IMR-90 (cell line): ENCODE results near the gene ADAMTS9. TPM values are rescaled to one million over a fixed set of nuclear protein-coding genes. Genes with fewer than 3 reads are reported as not detected.

Experiments used
- ATAC-seq: fragments of 200-7000 bp; cut with Tn5 transposase; 2 replicates; pipeline ENCODE4 v1.9.1; 2020; ENCODE audit warnings: low read depth, mild to moderate bottlenecking, moderate library complexity
- BruUV-seq: library from RNA; stranded (reverse); fragments of 400-500 nt; replicated peaks from 2 replicates; lab custom pipeline; 2021; lab: Mats Ljungman, UMichigan
- CTCF ChIA-PET: fragments of 300-600 bp; formaldehyde crosslinking; extraction: SDS; loops from one replicate; lab custom pipeline; 2021; ENCODE audit warnings: antibody characterized with exemption; lab: Yijun Ruan, JAX
- POLR2A ChIA-PET: fragments of 300-600 bp; sonication (Branson Sonifier 250); formaldehyde crosslinking; loops from one replicate; lab custom pipeline; 2022; ENCODE audit warnings: antibody characterized with exemption; ENCODE audit not compliant: unreplicated experiment; lab: Charles Lee
- DNase-seq: peaks from one replicate; pipeline ENCODE4 v3.0.0; 2013
- H2AFZ ChIP-seq: replicated peaks from 2 replicates; pipeline ENCODE3; 2013; ENCODE audit warnings: low read length, mild to moderate bottlenecking; ENCODE audit not compliant: poor library complexity
- H2AK5ac ChIP-seq: 2 replicates; pipeline ENCODE4 v1.6.1; 2013; ENCODE audit warnings: low read depth, low read length, inconsistent platforms
- H2AK9ac ChIP-seq: replicated peaks from 2 replicates; pipeline ENCODE3; 2013; ENCODE audit warnings: mild to moderate bottlenecking, low read depth, low read length, moderate library complexity; ENCODE audit not compliant: poor library complexity
- H2BK120ac ChIP-seq: 2 replicates; pipeline ENCODE4 v1.6.1; 2013; ENCODE audit warnings: low read depth, low read length, inconsistent platforms
- H2BK15ac ChIP-seq: 3 replicates; pipeline ENCODE4 v1.6.1; 2013; ENCODE audit warnings: low read depth, low read length, inconsistent platforms
- H2BK20ac ChIP-seq: 2 replicates; pipeline ENCODE4 v1.6.1; 2013; ENCODE audit warnings: low read depth, mild to moderate bottlenecking, inconsistent platforms, low read length, moderate library complexity
- H2BK5ac ChIP-seq: 2 replicates; pipeline ENCODE4 v1.6.1; 2013; ENCODE audit warnings: mild to moderate bottlenecking, low read depth, low read length, inconsistent platforms; ENCODE audit not compliant: poor library complexity, severe bottlenecking
- H3K14ac ChIP-seq: replicated peaks from 2 replicates; pipeline ENCODE4 v1.6.1; 2013; ENCODE audit warnings: low read depth, low read length, inconsistent platforms
- H3K18ac ChIP-seq: 2 replicates; pipeline ENCODE4 v1.6.1; 2013; ENCODE audit warnings: low read depth, low read length, control low read depth
- H3K23ac ChIP-seq: 2 replicates; pipeline ENCODE4 v1.6.1; 2013; ENCODE audit warnings: low read depth, low read length, inconsistent platforms
- H3K27ac ChIP-seq: 2 replicates; pipeline ENCODE4 v1.5.1; 2013; ENCODE audit warnings: mild to moderate bottlenecking, control low read depth, low read length; ENCODE audit not compliant: insufficient read depth
- H3K27me3 ChIP-seq: 2 replicates; pipeline ENCODE4 v1.6.1; 2013; ENCODE audit warnings: low read length; ENCODE audit not compliant: control insufficient read depth, insufficient read depth
- H3K36me3 ChIP-seq: 2 replicates; pipeline ENCODE4 v1.6.1; 2013; ENCODE audit warnings: low read length, mixed read lengths; ENCODE audit not compliant: control insufficient read depth, insufficient read depth
- H3K4ac ChIP-seq: 2 replicates; pipeline ENCODE4 v1.6.1; 2013; ENCODE audit warnings: low read depth, low read length, inconsistent platforms
- H3K4me1 ChIP-seq: 2 replicates; pipeline ENCODE4 v1.6.1; 2013; ENCODE audit warnings: low read length, mixed read lengths; ENCODE audit not compliant: control insufficient read depth, insufficient read depth
- H3K4me2 ChIP-seq: 2 replicates; pipeline ENCODE4 v1.6.1; 2013; ENCODE audit warnings: low read depth, mild to moderate bottlenecking, control low read depth, low read length, moderate library complexity
- H3K4me3 ChIP-seq: 2 replicates; pipeline ENCODE4 v1.5.1; 2013; ENCODE audit warnings: low read depth, mild to moderate bottlenecking, control low read depth, low read length, moderate library complexity; ENCODE audit not compliant: insufficient read depth
- H3K56ac ChIP-seq: 2 replicates; pipeline ENCODE4 v1.6.1; 2013; ENCODE audit warnings: low read length, inconsistent platforms; ENCODE audit not compliant: insufficient read depth; ENCODE audit errors: extremely low read depth
- H3K79me1 ChIP-seq, 2 experiments: 2 replicates each; pipeline ENCODE4 v1.6.1; 2013; ENCODE audit warnings: low read length in 2 of 2, inconsistent platforms in 1 of 2, low read depth in 1 of 2
- H3K9ac ChIP-seq: 2 replicates; pipeline ENCODE4 v1.6.1; 2013; ENCODE audit warnings: low read depth, low read length, control low read depth
- H3K9me1 ChIP-seq: 2 replicates; pipeline ENCODE4 v1.6.1; 2013; ENCODE audit warnings: low read length, inconsistent platforms; ENCODE audit not compliant: insufficient read depth
- H3K9me3 ChIP-seq: 2 replicates; pipeline ENCODE4 v1.6.1; 2013; ENCODE audit warnings: low read length; ENCODE audit not compliant: control insufficient read depth, insufficient read depth
- H4K20me1 ChIP-seq: 2 replicates; pipeline ENCODE4 v1.6.1; 2013; ENCODE audit warnings: low read length, inconsistent platforms; ENCODE audit not compliant: insufficient read depth
- H4K5ac ChIP-seq: 2 replicates; pipeline ENCODE4 v1.6.1; 2013; ENCODE audit warnings: mild to moderate bottlenecking, low read depth, low read length, control low read depth
- H4K8ac ChIP-seq, 2 experiments: 2 replicates each; pipeline ENCODE4 v1.6.1; 2013; ENCODE audit warnings: low read depth in 2 of 2, low read length in 2 of 2, control low read depth in 1 of 2, inconsistent platforms in 1 of 2
- H4K91ac ChIP-seq: 2 replicates; pipeline ENCODE4 v1.6.1; 2013; ENCODE audit warnings: low read depth, low read length, inconsistent platforms; ENCODE audit not compliant: insufficient read depth
- BHLHE40 ChIP-seq: fragments of 150-350 bp; IDR thresholded peaks from 2 replicates; pipeline ENCODE4 v1.6.1; 2016; ENCODE audit warnings: mild to moderate bottlenecking, low read depth, low read length
- CEBPB ChIP-seq: IDR thresholded peaks from 2 replicates; pipeline ENCODE4 v1.6.1; 2012; ENCODE audit warnings: low read depth, low read length, improper control_type of control experiment
- CHD1 ChIP-seq: IDR thresholded peaks from 2 replicates; pipeline ENCODE4 v1.6.1; 2012; ENCODE audit warnings: low read depth, low read length, improper control_type of control experiment
- ELK1 ChIP-seq: fragments of 150-350 bp; IDR thresholded peaks from 2 replicates; pipeline ENCODE4 v1.6.1; 2016; ENCODE audit warnings: low read depth, mild to moderate bottlenecking, low read length, moderate library complexity, borderline replicate concordance
- FOS ChIP-seq: fragments of 150-350 bp; IDR thresholded peaks from 2 replicates; pipeline ENCODE4 v1.6.1; 2016; ENCODE audit warnings: low read depth, low read length
- MAZ ChIP-seq: IDR thresholded peaks from 2 replicates; pipeline ENCODE4 v1.6.1; 2012; ENCODE audit warnings: low read depth, mild to moderate bottlenecking, low read length, improper control_type of control experiment, moderate library complexity, borderline replicate concordance
- MXI1 ChIP-seq: IDR thresholded peaks from 2 replicates; pipeline ENCODE4 v1.6.1; 2012; ENCODE audit warnings: low read depth, mild to moderate bottlenecking, low read length, moderate library complexity, borderline replicate concordance
- NFE2L2 ChIP-seq: fragments of 150-350 bp; IDR thresholded peaks from 2 replicates; pipeline ENCODE4 v1.6.1; 2016; ENCODE audit warnings: low read depth, mild to moderate bottlenecking, low read length
- POLR2A ChIP-seq: IDR thresholded peaks from 2 replicates; pipeline ENCODE4 v1.6.1; 2012; ENCODE audit warnings: mild to moderate bottlenecking, low read depth, low read length
- RAD21 ChIP-seq: IDR thresholded peaks from 2 replicates; pipeline ENCODE4 v1.6.1; 2012; ENCODE audit warnings: low read length, improper control_type of control experiment
- RCOR1 ChIP-seq: IDR thresholded peaks from 2 replicates; pipeline ENCODE4 v1.6.1; 2012; ENCODE audit warnings: mild to moderate bottlenecking, low read length, improper control_type of control experiment; ENCODE audit not compliant: insufficient replicate concordance
- RFX5 ChIP-seq: IDR thresholded peaks from 2 replicates; pipeline ENCODE4 v1.8.0; 2012; ENCODE audit warnings: low read depth, mild to moderate bottlenecking, low read length, moderate library complexity
- SMC3 ChIP-seq: fragments of 150-350 bp; IDR thresholded peaks from 2 replicates; pipeline ENCODE4 v1.6.1; 2016; ENCODE audit warnings: low read depth, mild to moderate bottlenecking, antibody characterized with exemption, low read length, moderate library complexity
- WGBS, 2 experiments: methylation state at CpG; one replicate each; pipeline versions ENCODE4 v1.1.5 to v1.1.7; 2013; ENCODE audit warnings: missing lambda C conversion rate in 2 of 2; ENCODE audit not compliant: insufficient read length in 1 of 2; ENCODE audit errors: extremely low coverage in 2 of 2; 5-methylcytosine and 5-hydroxymethylcytosine counted together
- dilution Hi-C: fragments of 300-500 bp; cut with HindIII; formaldehyde crosslinking; loops from one replicate; pipeline ENCODE4 v1.14.3; 2018; ENCODE audit warnings: low sequenced_read_pairs; ENCODE audit not compliant: unreplicated experiment
- in situ Hi-C: fragments of 300-500 bp; cut with MboI; formaldehyde crosslinking; loops from 3 replicates; pipeline ENCODE4 v1.14.3; 2019; ENCODE audit warnings: low sequenced_read_pairs, inconsistent platforms, mixed read lengths
- intact Hi-C: fragments of 100-400 bp; cut with micrococcal nuclease; formaldehyde crosslinking; loops from 2 replicates; pipeline ENCODE4 v1.10.0; 2022
- polyA plus RNA-seq, 3 experiments: library from polyadenylated mRNA; depleted of rRNA; stranded (reverse); fragments of >200 nt; gene quantifications; 2 replicates each; pipeline ENCODE4 v1.2.3, GENCODE V29; 2012; ENCODE audit warnings: low replicate concordance in 1 of 3
- total RNA-seq: library from RNA; depleted of rRNA; stranded (reverse); fragments of >200 nt; gene quantifications from 2 replicates; pipeline ENCODE4 v1.2.3, GENCODE V29; 2012
- TF ChIP-seq, protein P1 (sequence below): conservative IDR thresholded peaks from 2 replicates; pipeline ENCODE4 v1.5.1; 2012; ENCODE audit warnings: mild to moderate bottlenecking, low read depth, low read length, improper control_type of control experiment
- TF ChIP-seq, protein P2 (sequence below): fragments of 150-350 bp; IDR thresholded peaks from 2 replicates; pipeline ENCODE4 v1.6.1; 2017; ENCODE audit warnings: mild to moderate bottlenecking, antibody characterized with exemption, low read length, low read depth

Gene ADAMTS9
- total and polyA plus RNA-seq, 2 of the 4 experiments (the other 2 are of a cell fraction) = 0.55 to 1.1 TPM

GRCh38 chr3:64616953-64617352, 70.8 kb downstream of the ADAMTS9 start:
- Histone ChIP-seq H4K20me1 (no peaks in the 10 kb centered on the region; the same call in 1 of the 2 replicates), H3K9me3 (no peaks in the 10 kb centered on the region), H3K9me1 (no peaks in the 10 kb centered on the region; the same call in 1 of the 2 replicates), H3K18ac (no peak overlapping the region), H2BK15ac (no peak overlapping the region), H3K36me3 (peaks cover 20% of the 10 kb centered on the region), H4K8ac (no peak overlapping the region), H4K5ac (no peak overlapping the region), H2AK9ac (no peak overlapping the region), H3K23ac (no peak overlapping the region), H3K56ac (no peak overlapping the region), H3K27me3 (no peaks in the 10 kb centered on the region), H3K14ac (no peak overlapping the region), H3K4me1 (peaks cover 3% of the 10 kb centered on the region; the same call in 1 of the 2 replicates), H2BK20ac (no peak overlapping the region), H3K4me3 (no peak overlapping the region), H3K4ac (no peak overlapping the region), H2BK120ac (no peak overlapping the region), H3K9ac (no peak overlapping the region), H3K27ac (no peak overlapping the region), H3K79me1 (no peaks in the 10 kb centered on the region), H2BK5ac (no peak overlapping the region), H4K91ac (no peak overlapping the region), H2AK5ac (no peak overlapping the region), H2AFZ (no peak overlapping the region), H3K4me2 (no peak overlapping the region)
- intact Hi-C loops = no loop called here
- TF ChIP-seq CHD1 (no peak), POLR2A (no peak), NFE2L2 (no peak), BHLHE40 (no peak), CEBPB (no peak), FOS (no peak), RCOR1 (no peak), MXI1 (no peak), RFX5 (no peak), SMC3 (no peak), RAD21 (no peak), MAZ (no peak), ELK1 (no peak)
- TF ChIP-seq, protein P1, sequence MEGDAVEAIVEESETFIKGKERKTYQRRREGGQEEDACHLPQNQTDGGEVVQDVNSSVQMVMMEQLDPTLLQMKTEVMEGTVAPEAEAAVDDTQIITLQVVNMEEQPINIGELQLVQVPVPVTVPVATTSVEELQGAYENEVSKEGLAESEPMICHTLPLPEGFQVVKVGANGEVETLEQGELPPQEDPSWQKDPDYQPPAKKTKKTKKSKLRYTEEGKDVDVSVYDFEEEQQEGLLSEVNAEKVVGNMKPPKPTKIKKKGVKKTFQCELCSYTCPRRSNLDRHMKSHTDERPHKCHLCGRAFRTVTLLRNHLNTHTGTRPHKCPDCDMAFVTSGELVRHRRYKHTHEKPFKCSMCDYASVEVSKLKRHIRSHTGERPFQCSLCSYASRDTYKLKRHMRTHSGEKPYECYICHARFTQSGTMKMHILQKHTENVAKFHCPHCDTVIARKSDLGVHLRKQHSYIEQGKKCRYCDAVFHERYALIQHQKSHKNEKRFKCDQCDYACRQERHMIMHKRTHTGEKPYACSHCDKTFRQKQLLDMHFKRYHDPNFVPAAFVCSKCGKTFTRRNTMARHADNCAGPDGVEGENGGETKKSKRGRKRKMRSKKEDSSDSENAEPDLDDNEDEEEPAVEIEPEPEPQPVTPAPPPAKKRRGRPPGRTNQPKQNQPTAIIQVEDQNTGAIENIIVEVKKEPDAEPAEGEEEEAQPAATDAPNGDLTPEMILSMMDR = no peak
- TF ChIP-seq, protein P2, sequence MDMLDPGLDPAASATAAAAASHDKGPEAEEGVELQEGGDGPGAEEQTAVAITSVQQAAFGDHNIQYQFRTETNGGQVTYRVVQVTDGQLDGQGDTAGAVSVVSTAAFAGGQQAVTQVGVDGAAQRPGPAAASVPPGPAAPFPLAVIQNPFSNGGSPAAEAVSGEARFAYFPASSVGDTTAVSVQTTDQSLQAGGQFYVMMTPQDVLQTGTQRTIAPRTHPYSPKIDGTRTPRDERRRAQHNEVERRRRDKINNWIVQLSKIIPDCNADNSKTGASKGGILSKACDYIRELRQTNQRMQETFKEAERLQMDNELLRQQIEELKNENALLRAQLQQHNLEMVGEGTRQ = no peak
- ATAC-seq (no peak), DNase-seq (no peak)
- dilution Hi-C loops = no loop called here
- POLR2A ChIA-PET = no interaction called here
- CTCF ChIA-PET = no interaction called here
- WGBS, 2 experiments = no CpG with 5 or more reads among the region's 2 CpGs
- in situ Hi-C loops = no loop called here
- BruUV-seq = no TSS peak
